UCSD-AML1 (cell line): ENCODE data around the gene PHF21B.
"Not testable (repeated sequence)": the region's sequence is repeated elsewhere in the genome, so short reads cannot be mapped to it uniquely, and the experiment has no call there.

Experiments
- DNase-seq: peaks from one replicate; lab custom pipeline; 2025; ENCODE audit not compliant: unreplicated experiment; lab: John Stamatoyannopoulos, UW

Gene PHF21B

GRCh38 chr22:44921766-44922165 is 88.0 kb downstream of the PHF21B start:
- not testable (repeated sequence) for DNase-seq

- no peak for DNase-seq
Measured at GRCh38 chr22:44920183-44920582, 89.6 kb downstream of the PHF21B start.

- no peak for DNase-seq
Measured at GRCh38 chr22:44919691-44920090, 90.1 kb downstream of the PHF21B start.

- DNase-seq, result no peak
Measured at GRCh38 chr22:44918925-44919392, 90.8 kb downstream of the PHF21B start.

- no peak for DNase-seq
Measured at GRCh38 chr22:44918166-44918924, 91.5 kb downstream of the PHF21B start.

GRCh38 chr22:44917372-44918165 is 92.2 kb downstream of the PHF21B start:
- DNase-seq, result no peak

GRCh38 chr22:44916281-44917231 is 93.2 kb downstream of the PHF21B start:
- DNase-seq, result no peak

GRCh38 chr22:44915441-44915840 is 94.4 kb downstream of the PHF21B start:
- no peak for DNase-seq

GRCh38 chr22:44914026-44914721 is 95.6 kb downstream of the PHF21B start:
- DNase-seq, result no peak

GRCh38 chr22:44913198-44913983 is 96.4 kb downstream of the PHF21B start:
- DNase-seq, result no peak

- DNase-seq, result no peak
Measured at GRCh38 chr22:44909241-44909640, 100.6 kb downstream of the PHF21B start.

GRCh38 chr22:44907765-44908737 is 101.8 kb downstream of the PHF21B start:
- no peak for DNase-seq

- DNase-seq, result no peak
Measured at GRCh38 chr22:44906999-44907644, 102.7 kb downstream of the PHF21B start.

- DNase-seq, result no peak
Measured at GRCh38 chr22:44906248-44906936, 103.4 kb downstream of the PHF21B start.

GRCh38 chr22:44904492-44905152 is 105.2 kb downstream of the PHF21B start:
- not testable (repeated sequence) for DNase-seq

- DNase-seq, result not testable (repeated sequence)
Measured at GRCh38 chr22:44903164-44903563, 106.6 kb downstream of the PHF21B start.

GRCh38 chr22:44901301-44901700 is 108.5 kb downstream of the PHF21B start:
- DNase-seq, result no peak
